GM12878 (cell line): ENCODE data around the gene HSD3B2. TPM values are rescaled to one million over a fixed set of nuclear protein-coding genes. Genes with fewer than 3 reads are reported as not detected.

Experiments
- ATAC-seq: fragments of 200-7000 bp; cut with Tn5 transposase; 3 replicates; pipeline ENCODE4 v1.9.1; 2020; ENCODE audit warnings: mild to moderate bottlenecking, moderate library complexity
- BruUV-seq: library from RNA; stranded (reverse); fragments of 400-500 nt; replicated peaks from 2 replicates; lab custom pipeline; 2021; lab: Mats Ljungman, UMichigan
- CTCF ChIA-PET: fragments of 300-600 bp; sonication (Branson Sonifier 250); formaldehyde crosslinking; extraction: SDS; loops from one replicate; lab custom pipeline; 2021; ENCODE audit warnings: inconsistent platforms; lab: Yijun Ruan, JAX
- POLR2A ChIA-PET: fragments of 350-600 bp; formaldehyde crosslinking; extraction: SDS; loops from one replicate; lab custom pipeline; 2021; ENCODE audit warnings: inconsistent platforms; lab: Charles Lee
- RAD21 ChIA-PET: fragments of 300-600 bp; sonication (Branson Sonifier 250); formaldehyde crosslinking; loops from one replicate; lab custom pipeline; 2023; ENCODE audit warnings: antibody characterized with exemption; ENCODE audit not compliant: unreplicated experiment; lab: Charles Lee
- SMC1A ChIA-PET: fragments of 300-600 bp; sonication (Branson Sonifier 250); formaldehyde crosslinking; loops from one replicate; lab custom pipeline; 2023; ENCODE audit not compliant: unreplicated experiment, uncharacterized antibody; lab: Charles Lee
- DNase-seq: peaks from one replicate; pipeline ENCODE4 v3.0.0-alpha.2; 2011; ENCODE audit warnings: low read depth, low spot score
- FAIRE-seq: peaks from 3 replicates; lab custom pipeline; 2011; peaks lifted over from hg19 to GRCh38; lab: Jason Lieb, UNC
- H2AFZ ChIP-seq: 2 replicates; pipeline ENCODE4 v1.6.0; 2011; ENCODE audit warnings: low read depth, low read length, control low read depth; ENCODE audit not compliant: control insufficient read depth
- H3K27ac ChIP-seq: 2 replicates; pipeline ENCODE4 v1.5.1; 2011; ENCODE audit warnings: control low read depth; ENCODE audit not compliant: control insufficient read depth, insufficient read depth
- H3K27me3 ChIP-seq, 2 experiments: replicated peaks in 1 of 2; 2 replicates each; pipeline versions ENCODE4 v1.6.0 to v1.6.1; 2011; ENCODE audit warnings: low read length in 1 of 2; ENCODE audit not compliant: control insufficient read depth in 2 of 2, insufficient read depth in 2 of 2
- H3K36me3 ChIP-seq, 2 experiments: 2 replicates each; pipeline ENCODE4 v1.5.1; 2011; ENCODE audit warnings: low read length in 1 of 2; ENCODE audit not compliant: control insufficient read depth in 2 of 2, insufficient read depth in 2 of 2
- H3K4me1 ChIP-seq: 2 replicates; pipeline ENCODE4 v1.6.1; 2011; ENCODE audit warnings: mild to moderate bottlenecking, low read length, moderate library complexity, mixed read lengths; ENCODE audit not compliant: control insufficient read depth, insufficient read depth
- H3K4me2 ChIP-seq: 2 replicates; pipeline ENCODE4 v1.6.0; 2011; ENCODE audit warnings: control low read depth; ENCODE audit not compliant: control insufficient read depth, insufficient read depth
- H3K4me3 ChIP-seq: fragments of 200-600 bp; sonication (generic); 2 replicates; pipeline ENCODE4 v1.5.1; 2016
- H3K79me2 ChIP-seq: 2 replicates; pipeline ENCODE4 v1.6.0; 2011; ENCODE audit warnings: low read length; ENCODE audit not compliant: control insufficient read depth, insufficient read depth
- H3K9ac ChIP-seq: 2 replicates; pipeline ENCODE4 v1.8.0; 2011; ENCODE audit warnings: low read length, control low read depth, mixed read lengths; ENCODE audit not compliant: control insufficient read depth, insufficient read depth
- H3K9me3 ChIP-seq: replicated peaks from 3 replicates; pipeline ENCODE4 v1.5.1; 2011; ENCODE audit warnings: mild to moderate bottlenecking, low read length; ENCODE audit not compliant: control insufficient read depth, insufficient read depth
- H4K20me1 ChIP-seq: 2 replicates; pipeline ENCODE4 v1.6.0; 2011; ENCODE audit not compliant: control insufficient read depth, insufficient read depth
- CEBPB ChIP-seq, 2 experiments: fragments of 150-350 bp in 1 of 2; IDR thresholded peaks; 2 replicates each; pipeline ENCODE4 v1.6.1; 2012 to 2014; ENCODE audit warnings: low read depth in 2 of 2, low read length in 2 of 2, borderline replicate concordance in 1 of 2, inconsistent platforms in 1 of 2
- FOS ChIP-seq: IDR thresholded peaks from 3 replicates; pipeline ENCODE4 v1.6.1; 2011; ENCODE audit warnings: borderline replicate concordance; ENCODE audit not compliant: insufficient read length; ENCODE audit errors: extremely low read depth
- HDGF ChIP-seq: fragments of 450-650 bp; IDR thresholded peaks from 2 replicates; pipeline ENCODE4 v1.6.1; 2016; ENCODE audit warnings: antibody characterized with exemption
- KAT2A ChIP-seq: conservative IDR thresholded peaks from 2 replicates; pipeline ENCODE4 v1.6.1; 2011; ENCODE audit warnings: low read depth, low read length; ENCODE audit not compliant: control insufficient read depth
- MEF2A ChIP-seq: IDR thresholded peaks from 2 replicates; pipeline ENCODE4 v1.6.1; 2011; ENCODE audit warnings: low read depth, mild to moderate bottlenecking, low read length, moderate library complexity; ENCODE audit not compliant: insufficient read depth
- MTA3 ChIP-seq: IDR thresholded peaks from 2 replicates; pipeline ENCODE4 v1.6.1; 2012; ENCODE audit warnings: low read length, inconsistent platforms, borderline replicate concordance
- MXI1 ChIP-seq: fragments of 150-350 bp; IDR thresholded peaks from 2 replicates; pipeline ENCODE4 v1.6.1; 2011; ENCODE audit warnings: low read depth, mild to moderate bottlenecking, inconsistent platforms, low read length, improper control_type of control experiment
- MYB ChIP-seq: fragments of 150-350 bp; IDR thresholded peaks from 2 replicates; pipeline ENCODE4 v1.6.1; 2014; ENCODE audit warnings: mild to moderate bottlenecking, low read depth, low read length, borderline replicate concordance
- NRF1 ChIP-seq: conservative IDR thresholded peaks from 2 replicates; pipeline ENCODE4 v1.6.1; 2011; ENCODE audit warnings: mild to moderate bottlenecking, low read depth, low read length, improper control_type of control experiment
- PAX8 ChIP-seq: fragments of 450-650 bp; IDR thresholded peaks from 2 replicates; pipeline ENCODE4 v1.6.1; 2017; ENCODE audit warnings: mild to moderate bottlenecking, moderate library complexity
- RFX5 ChIP-seq: IDR thresholded peaks from 2 replicates; pipeline ENCODE4 v1.6.1; 2011; ENCODE audit warnings: low read depth, low read length, improper control_type of control experiment
- SIN3A ChIP-seq: IDR thresholded peaks from 2 replicates; pipeline ENCODE4 v1.6.1; 2012; ENCODE audit warnings: low read depth, low read length, improper control_type of control experiment
- SMAD1 ChIP-seq: fragments of 450-650 bp; IDR thresholded peaks from 2 replicates; pipeline ENCODE4 v1.6.1; 2018; ENCODE audit warnings: mild to moderate bottlenecking, low read depth; ENCODE audit not compliant: partially characterized antibody
- SMARCA5 ChIP-seq: fragments of 450-650 bp; IDR thresholded peaks from 2 replicates; pipeline ENCODE4 v1.6.1; 2017; ENCODE audit warnings: mild to moderate bottlenecking
- STAT1 ChIP-seq: fragments of 450-650 bp; conservative IDR thresholded peaks from 2 replicates; pipeline ENCODE4 v1.6.1; 2014; ENCODE audit warnings: antibody characterized with exemption, mild to moderate bottlenecking
- SUPT20H ChIP-seq: IDR thresholded peaks from 2 replicates; pipeline ENCODE4 v1.6.1; 2011; ENCODE audit warnings: low read depth, mild to moderate bottlenecking, low read length, moderate library complexity, borderline replicate concordance; ENCODE audit not compliant: control insufficient read depth
- WGBS: methylation state at CpG from one replicate; pipeline ENCODE4 v1.1.6; 2016; ENCODE audit warnings: low lambda C conversion rate; ENCODE audit not compliant: insufficient replicate concordance, insufficient coverage; ENCODE audit errors: missing lambda C conversion rate; 5-methylcytosine and 5-hydroxymethylcytosine counted together
- in situ Hi-C: fragments of 300-500 bp; cut with MboI; formaldehyde crosslinking; loops from 9 replicates; pipeline ENCODE4 v1.14.3; 2018; ENCODE audit warnings: mixed read lengths
- intact Hi-C: fragments of 100-400 bp; cut with micrococcal nuclease; formaldehyde crosslinking; loops from one replicate; pipeline ENCODE4 v1.14.2; 2022; ENCODE audit not compliant: unreplicated experiment
- polyA plus RNA-seq, 11 experiments: library from polyadenylated mRNA; depleted of rRNA in 4 of 11; unstranded in 6 of 11; stranded (reverse) in 5 of 11; fragments of >200 nt; fragmentation: Nextera tagmentation in 4 of 11; fragmentation: Illumina TruSeq in 1 of 11; extraction: Ambion mirVana in 4 of 11; extraction: Trizol in 1 of 11; gene quantifications; 1 replicate in 1 of 11; 2 replicates in 10 of 11; pipeline versions ENCODE4 v1.2.1 to v1.2.3, GENCODE V29; 2011 to 2016; ENCODE audit warnings: inconsistent platforms in 2 of 11, missing spikeins in 2 of 11, low read depth in 1 of 11
- total RNA-seq, 4 experiments: library from RNA; depleted of rRNA in 3 of 4; stranded (reverse); fragments of >200 nt in 3 of 4; fragmentation: Illumina TruSeq in 1 of 4; extraction: Trizol in 1 of 4; gene quantifications; 2 replicates each; pipeline versions ENCODE4 v1.2.1 to v1.2.3, GENCODE V29; 2013 to 2021
- TF ChIP-seq, protein P1 (sequence below): fragments of 450-650 bp; IDR thresholded peaks from 2 replicates; pipeline ENCODE4 v1.6.1; 2017; ENCODE audit warnings: mild to moderate bottlenecking, moderate library complexity
- TF ChIP-seq, protein P2 (sequence below): IDR thresholded peaks from 2 replicates; pipeline ENCODE4 v1.6.1; 2012; ENCODE audit warnings: low read length, inconsistent platforms
- TF ChIP-seq, protein P3 (sequence below): IDR thresholded peaks from 2 replicates; pipeline ENCODE4 v1.6.1; 2012; ENCODE audit warnings: low read depth, low read length, improper control_type of control experiment

The HSD3B2 gene
- total and polyA plus RNA-seq, 10 of the 15 experiments (the other 5 are each of a cell fraction or from before 2014, with no cell fraction given) = 0.56 TPM; not detected in 9

DNA sequence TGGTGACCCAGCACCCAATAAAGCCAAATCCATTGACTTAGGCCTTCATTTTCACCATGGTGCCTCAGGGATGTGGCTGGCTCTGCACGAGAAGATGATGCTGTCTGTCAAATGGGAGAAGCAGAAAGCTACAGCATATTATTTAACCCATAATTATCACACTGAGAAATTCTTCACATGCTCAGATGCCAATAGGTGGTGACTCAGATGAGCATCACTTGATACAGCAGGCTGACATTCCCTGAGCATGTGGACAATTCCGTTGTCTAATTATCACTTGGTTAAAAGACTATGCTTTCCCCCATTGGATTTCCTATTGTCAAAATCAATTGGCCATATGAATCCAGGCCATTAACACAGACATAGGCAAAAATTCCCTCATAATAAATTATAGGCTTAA lies 48.0 kb downstream of the HSD3B2 start:
- POLR2A ChIA-PET = no interaction called here
- TF ChIP-seq STAT1 (no peak), MYB (no peak), FOS (no peak), HDGF (no peak), MEF2A (no peak), MXI1 (no peak), SUPT20H (no peak), MTA3 (no peak), CEBPB (IDR thresholded peaks at IDR 0.05; ENCODE audit: borderline replicate concordance in 1 of 2, low read depth in 2 of 2, low read length in 2 of 2) (no peak), KAT2A (no peak), SIN3A (no peak), PAX8 (no peak), SMAD1 (no peak), NRF1 (no peak), RFX5 (no peak), SMARCA5 (no peak)
- TF ChIP-seq, protein P1, sequence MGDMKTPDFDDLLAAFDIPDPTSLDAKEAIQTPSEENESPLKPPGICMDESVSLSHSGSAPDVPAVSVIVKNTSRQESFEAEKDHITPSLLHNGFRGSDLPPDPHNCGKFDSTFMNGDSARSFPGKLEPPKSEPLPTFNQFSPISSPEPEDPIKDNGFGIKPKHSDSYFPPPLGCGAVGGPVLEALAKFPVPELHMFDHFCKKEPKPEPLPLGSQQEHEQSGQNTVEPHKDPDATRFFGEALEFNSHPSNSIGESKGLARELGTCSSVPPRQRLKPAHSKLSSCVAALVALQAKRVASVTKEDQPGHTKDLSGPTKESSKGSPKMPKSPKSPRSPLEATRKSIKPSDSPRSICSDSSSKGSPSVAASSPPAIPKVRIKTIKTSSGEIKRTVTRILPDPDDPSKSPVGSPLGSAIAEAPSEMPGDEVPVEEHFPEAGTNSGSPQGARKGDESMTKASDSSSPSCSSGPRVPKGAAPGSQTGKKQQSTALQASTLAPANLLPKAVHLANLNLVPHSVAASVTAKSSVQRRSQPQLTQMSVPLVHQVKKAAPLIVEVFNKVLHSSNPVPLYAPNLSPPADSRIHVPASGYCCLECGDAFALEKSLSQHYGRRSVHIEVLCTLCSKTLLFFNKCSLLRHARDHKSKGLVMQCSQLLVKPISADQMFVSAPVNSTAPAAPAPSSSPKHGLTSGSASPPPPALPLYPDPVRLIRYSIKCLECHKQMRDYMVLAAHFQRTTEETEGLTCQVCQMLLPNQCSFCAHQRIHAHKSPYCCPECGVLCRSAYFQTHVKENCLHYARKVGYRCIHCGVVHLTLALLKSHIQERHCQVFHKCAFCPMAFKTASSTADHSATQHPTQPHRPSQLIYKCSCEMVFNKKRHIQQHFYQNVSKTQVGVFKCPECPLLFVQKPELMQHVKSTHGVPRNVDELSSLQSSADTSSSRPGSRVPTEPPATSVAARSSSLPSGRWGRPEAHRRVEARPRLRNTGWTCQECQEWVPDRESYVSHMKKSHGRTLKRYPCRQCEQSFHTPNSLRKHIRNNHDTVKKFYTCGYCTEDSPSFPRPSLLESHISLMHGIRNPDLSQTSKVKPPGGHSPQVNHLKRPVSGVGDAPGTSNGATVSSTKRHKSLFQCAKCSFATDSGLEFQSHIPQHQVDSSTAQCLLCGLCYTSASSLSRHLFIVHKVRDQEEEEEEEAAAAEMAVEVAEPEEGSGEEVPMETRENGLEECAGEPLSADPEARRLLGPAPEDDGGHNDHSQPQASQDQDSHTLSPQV = no peak
- TF ChIP-seq, protein P2, sequence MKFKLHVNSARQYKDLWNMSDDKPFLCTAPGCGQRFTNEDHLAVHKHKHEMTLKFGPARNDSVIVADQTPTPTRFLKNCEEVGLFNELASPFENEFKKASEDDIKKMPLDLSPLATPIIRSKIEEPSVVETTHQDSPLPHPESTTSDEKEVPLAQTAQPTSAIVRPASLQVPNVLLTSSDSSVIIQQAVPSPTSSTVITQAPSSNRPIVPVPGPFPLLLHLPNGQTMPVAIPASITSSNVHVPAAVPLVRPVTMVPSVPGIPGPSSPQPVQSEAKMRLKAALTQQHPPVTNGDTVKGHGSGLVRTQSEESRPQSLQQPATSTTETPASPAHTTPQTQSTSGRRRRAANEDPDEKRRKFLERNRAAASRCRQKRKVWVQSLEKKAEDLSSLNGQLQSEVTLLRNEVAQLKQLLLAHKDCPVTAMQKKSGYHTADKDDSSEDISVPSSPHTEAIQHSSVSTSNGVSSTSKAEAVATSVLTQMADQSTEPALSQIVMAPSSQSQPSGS = no peak
- TF ChIP-seq, protein P3, sequence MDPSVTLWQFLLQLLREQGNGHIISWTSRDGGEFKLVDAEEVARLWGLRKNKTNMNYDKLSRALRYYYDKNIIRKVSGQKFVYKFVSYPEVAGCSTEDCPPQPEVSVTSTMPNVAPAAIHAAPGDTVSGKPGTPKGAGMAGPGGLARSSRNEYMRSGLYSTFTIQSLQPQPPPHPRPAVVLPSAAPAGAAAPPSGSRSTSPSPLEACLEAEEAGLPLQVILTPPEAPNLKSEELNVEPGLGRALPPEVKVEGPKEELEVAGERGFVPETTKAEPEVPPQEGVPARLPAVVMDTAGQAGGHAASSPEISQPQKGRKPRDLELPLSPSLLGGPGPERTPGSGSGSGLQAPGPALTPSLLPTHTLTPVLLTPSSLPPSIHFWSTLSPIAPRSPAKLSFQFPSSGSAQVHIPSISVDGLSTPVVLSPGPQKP = no peak
- no TSS peak for BruUV-seq
- CTCF ChIA-PET = no interaction called here
- H3K4me3 ChIP-seq = no peak overlapping the region
- FAIRE-seq (no peak), ATAC-seq (no peak), DNase-seq (no peak)
- in situ Hi-C loops = no loop called here
- SMC1A ChIA-PET = interaction anchor here (1.4 kb wide), 1 partner anchor 90 kb away, joined by 4 read pairs; no protein-coding TSS in a partner anchor
- H3K4me2 ChIP-seq = no peak overlapping the region
- no peak overlapping the region for H3K27ac ChIP-seq
- H3K36me3 ChIP-seq = no peaks in the 10 kb centered on the region
- H3K4me1 ChIP-seq = no peaks in the 10 kb centered on the region
- no peak overlapping the region for H2AFZ ChIP-seq
- RAD21 ChIA-PET = no interaction called here
- no peaks in the 10 kb centered on the region for H3K27me3 ChIP-seq
- 71% methylated on average over 2 of the region's 2 CpGs for WGBS
- no peaks in the 10 kb centered on the region for H4K20me1 ChIP-seq
- intact Hi-C loops = no loop called here
- H3K9me3 ChIP-seq = no peaks in the 10 kb centered on the region
- H3K9ac ChIP-seq = no peak overlapping the region
- no peaks in the 10 kb centered on the region for H3K79me2 ChIP-seq
